ENCODE data around the gene ARF1. TPM values are rescaled to one million over a fixed set of nuclear protein-coding genes. Genes with fewer than 3 reads are reported as not detected.

Gene ARF1
- total RNA-seq, 4 donors from 2014 or later: 378 to 457 (median 410) TPM

- Histone ChIP-seq H3K27me3 (peaks cover 8% of the 10 kb centered on the region), H3K4me3 (replicated peaks in 1 of 3) (no peak overlapping the region), H3K36me3 (no peaks in the 10 kb centered on the region), H3K27ac (no peak overlapping the region), H3K9me3 (no peaks in the 10 kb centered on the region), H3K4me1 (peaks cover 0 to 20% of the 10 kb centered on the region in 2 donors)
- intact Hi-C loops (cut with DNase I): no loop called here
- 3% methylated on average over 6 of the region's 33 CpGs; no CpG with 5 or more reads in 1 of the 2 donors for WGBS, 2 donors
- DNase-seq: peak; percentile 29 to 54
- no peak for TF ChIP-seq POLR2A (IDR thresholded peaks at IDR 0.05)
Observed at GRCh38 chr1:228059634-228060457, 22.7 kb upstream of the ARF1 start.

- Histone ChIP-seq H3K4me3 (replicated peaks in 1 of 3) (no peak overlapping the region), H3K4me1 (peaks cover 0 to 20% of the 10 kb centered on the region in 2 donors), H3K9me3 (no peaks in the 10 kb centered on the region), H3K27ac (no peak overlapping the region), H3K27me3 (peaks cover 8% of the 10 kb centered on the region), H3K36me3 (no peaks in the 10 kb centered on the region)
- TF ChIP-seq POLR2A (IDR thresholded peaks at IDR 0.05): no peak
- no peak for TF ChIP-seq CTCF (IDR thresholded peaks at IDR 0.05)
- WGBS, 2 donors: 20 to 21% methylated on average over 24 to 34 of the region's 34 CpGs
- peak in 1 of 2 donors; percentile 2 for DNase-seq
- intact Hi-C loops (cut with DNase I): no loop called here
Observed at GRCh38 chr1:228060458-228061190, 21.9 kb upstream of the ARF1 start.

- no peak overlapping the region for H3K27ac ChIP-seq
- TF ChIP-seq CTCF (IDR thresholded peaks at IDR 0.05) (no peak), POLR2A (IDR thresholded peaks at IDR 0.05) (no peak)
- H3K9me3 ChIP-seq: no peaks in the 10 kb centered on the region
- WGBS, 2 donors: 88 to 89% methylated on average over 6 to 8 of the region's 10 CpGs
- H3K4me1 ChIP-seq: peaks cover 0 to 20% of the 10 kb centered on the region in 2 donors
- H3K4me3 ChIP-seq (replicated peaks in 1 of 3): no peak overlapping the region
- intact Hi-C loops (cut with DNase I): no loop called here
- peak in 1 of 2 donors; percentile 1 for DNase-seq
- no peaks in the 10 kb centered on the region for H3K36me3 ChIP-seq
- H3K27me3 ChIP-seq: peaks cover 8% of the 10 kb centered on the region
Observed at GRCh38 chr1:228061411-228062084, 21.0 kb upstream of the ARF1 start.

GRCh38 chr1:228062085-228062791 is 20.3 kb upstream of the ARF1 start:
- H3K9me3 ChIP-seq: no peaks in the 10 kb centered on the region
- H3K27ac ChIP-seq: no peak overlapping the region
- peaks cover 0 to 20% of the 10 kb centered on the region in 2 donors for H3K4me1 ChIP-seq
- DNase-seq: peak in 1 of 2 donors; percentile 1
- H3K27me3 ChIP-seq: peaks cover 8% of the 10 kb centered on the region
- H3K36me3 ChIP-seq: no peaks in the 10 kb centered on the region
- TF ChIP-seq CTCF (IDR thresholded peaks at IDR 0.05) (no peak), POLR2A (IDR thresholded peaks at IDR 0.05) (no peak)
- H3K4me3 ChIP-seq (replicated peaks in 1 of 3): no peak overlapping the region
- 96 to 98% methylated on average over 5 to 7 of the region's 9 CpGs for WGBS, 2 donors
- intact Hi-C loops (cut with DNase I): no loop called here

- intact Hi-C loops (cut with DNase I): no loop called here
- Histone ChIP-seq H3K9me3 (no peaks in the 10 kb centered on the region), H3K27ac (no peak overlapping the region), H3K4me3 (replicated peaks in 1 of 3) (no peak overlapping the region), H3K36me3 (no peaks in the 10 kb centered on the region), H3K4me1 (peaks cover 0 to 20% of the 10 kb centered on the region in 2 donors), H3K27me3 (peaks cover 8% of the 10 kb centered on the region)
- no peak for TF ChIP-seq CTCF (IDR thresholded peaks at IDR 0.05)
- no peak for TF ChIP-seq POLR2A (IDR thresholded peaks at IDR 0.05)
- WGBS, 2 donors: 39 to 80% methylated on average over 3 to 4 of the region's 4 CpGs
- DNase-seq: no peak
Observed at GRCh38 chr1:228062812-228063211, 19.7 kb upstream of the ARF1 start.
